ENCODE results near the gene SMPDL3A.

Gene SMPDL3A

GRCh38 chr6:122778302-122778701 lies 10.8 kb upstream of the SMPDL3A start:
- no peak for DNase-seq

- DNase-seq: peak; percentile 84
Observed at GRCh38 chr6:122778985-122779661, 9.9 kb upstream of the SMPDL3A start.

DNA sequence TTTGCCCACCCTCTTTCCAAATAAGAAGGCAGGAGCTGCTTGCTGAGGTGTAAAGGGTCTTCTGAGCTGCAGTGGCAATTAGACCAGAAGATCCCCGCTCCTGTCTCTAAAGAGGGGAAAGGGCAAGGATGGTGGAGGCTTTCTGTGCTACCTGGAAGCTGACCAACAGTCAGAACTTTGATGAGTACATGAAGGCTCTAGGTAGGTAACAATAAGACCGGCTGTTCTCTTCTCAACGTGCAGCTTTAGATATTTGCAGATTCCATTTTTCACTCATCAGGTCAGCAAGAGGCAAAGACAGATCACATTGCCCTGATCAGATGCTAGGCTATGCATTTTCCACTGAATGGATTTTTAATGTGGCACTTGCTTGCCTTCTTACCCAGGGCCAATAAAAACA lies 9.4 kb upstream of the SMPDL3A start, which contains the start of gene FABP7:
Gene FABP7, plus strand, starts transcription at position 50 of the 400 bp plus-strand sequence. Its CDS starts 79 bp downstream, at position 129.
- no peak for DNase-seq

DNA sequence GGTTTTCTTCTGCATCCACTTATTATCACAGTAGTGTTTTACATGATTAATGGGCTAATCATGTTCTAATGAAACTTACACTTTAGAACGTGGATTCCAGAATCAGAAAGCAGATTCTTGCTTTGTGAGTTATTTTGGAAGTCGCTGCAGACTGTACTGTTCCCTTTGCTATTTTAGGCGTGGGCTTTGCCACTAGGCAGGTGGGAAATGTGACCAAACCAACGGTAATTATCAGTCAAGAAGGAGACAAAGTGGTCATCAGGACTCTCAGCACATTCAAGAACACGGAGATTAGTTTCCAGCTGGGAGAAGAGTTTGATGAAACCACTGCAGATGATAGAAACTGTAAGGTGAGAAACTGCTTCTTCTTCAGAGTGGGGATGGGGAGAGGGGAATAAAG lies 8.9 kb upstream of the SMPDL3A start:
- no peak for DNase-seq

- DNase-seq: no peak
Observed at GRCh38 chr6:122781716-122782115, 7.3 kb upstream of the SMPDL3A start.

GRCh38 chr6:122783401-122783800 lies 5.7 kb upstream of the SMPDL3A start:
- DNase-seq: no peak

DNA sequence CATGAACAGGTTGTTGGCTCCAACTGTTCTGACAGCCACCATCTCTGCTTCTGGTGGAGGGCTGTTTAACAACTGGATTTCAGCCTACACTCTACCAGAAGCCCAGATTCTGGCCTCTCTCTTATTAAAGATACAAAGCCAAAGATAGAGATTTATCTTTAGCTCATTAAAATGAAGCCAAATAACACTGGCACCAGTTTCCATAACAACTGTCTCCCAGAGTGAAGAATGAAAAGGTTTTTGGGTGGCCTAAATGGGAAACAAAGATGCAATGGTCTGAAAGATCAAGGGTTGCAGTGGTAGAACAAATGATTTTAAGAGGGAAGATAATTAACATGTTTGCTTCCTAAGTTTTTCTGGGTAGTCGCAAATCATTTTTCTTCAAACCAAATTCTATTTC lies 3.2 kb upstream of the SMPDL3A start:
- DNase-seq: no peak

DNA sequence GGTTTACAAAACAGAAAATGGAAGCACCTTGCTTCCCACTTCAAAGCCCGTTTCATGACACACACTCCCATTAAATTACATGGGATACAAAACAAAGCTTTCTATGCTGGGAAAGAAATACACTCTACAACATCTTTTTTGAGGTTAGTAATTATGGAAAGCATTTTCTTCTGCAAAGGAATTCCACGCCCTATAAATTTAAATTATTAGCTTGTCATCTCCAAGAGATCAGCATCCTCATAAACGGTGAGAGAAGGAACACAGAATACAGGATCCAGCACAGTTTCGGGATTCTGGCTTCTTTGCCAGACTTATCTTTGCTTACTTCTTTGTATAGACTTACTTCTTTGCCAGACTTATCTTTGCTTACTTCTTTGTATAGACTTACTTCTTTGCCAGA lies 1.3 kb upstream of the SMPDL3A start:
- no peak for DNase-seq

DNA sequence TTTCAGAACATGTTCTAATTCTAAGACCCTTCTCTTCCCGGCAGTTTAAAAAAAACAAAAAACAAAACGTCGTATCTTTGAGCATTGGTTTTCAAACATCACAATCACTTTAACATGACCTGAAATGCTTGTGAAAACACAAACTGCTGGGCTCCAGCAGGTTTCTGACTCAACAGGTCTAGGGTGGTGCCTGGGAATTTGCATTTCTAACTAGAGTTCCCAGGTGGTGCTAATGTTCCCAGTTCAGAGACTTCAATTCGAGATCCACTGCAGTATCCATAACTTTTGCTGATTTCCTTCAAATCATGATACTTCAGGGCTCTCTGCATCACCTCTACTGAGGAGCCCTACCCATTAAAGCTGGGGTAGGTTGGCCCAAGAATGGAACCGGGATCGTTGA lies 850 bp upstream of the SMPDL3A start:
- no peak for DNase-seq

GRCh38 chr6:122788663-122789181 lies 336 bp upstream of the SMPDL3A start:
- DNase-seq: no peak

DNA sequence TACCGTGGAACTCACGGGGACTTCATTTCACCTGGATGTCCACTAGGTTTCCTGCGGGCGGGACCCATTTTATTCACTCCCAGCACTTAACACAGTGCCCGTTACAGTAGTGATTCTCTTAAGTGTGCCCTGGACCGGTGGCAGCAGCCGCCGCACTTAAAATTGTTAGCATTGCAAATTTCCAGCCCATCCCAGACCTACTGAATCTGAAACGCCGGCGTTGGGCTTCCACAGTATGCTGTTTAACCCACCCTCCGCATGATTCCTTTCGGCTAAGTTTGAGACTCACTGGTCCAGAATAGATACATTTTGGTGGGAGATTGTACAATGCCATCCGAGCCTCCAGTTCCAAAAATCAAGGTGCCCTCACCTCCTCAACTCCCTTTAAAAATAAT lies 967 bp downstream of the SMPDL3A start:
- DNase-seq: no peak

- DNase-seq: peak; percentile 69
Observed at GRCh38 chr6:122790423-122791309, 1.6 kb downstream of the SMPDL3A start.

DNA sequence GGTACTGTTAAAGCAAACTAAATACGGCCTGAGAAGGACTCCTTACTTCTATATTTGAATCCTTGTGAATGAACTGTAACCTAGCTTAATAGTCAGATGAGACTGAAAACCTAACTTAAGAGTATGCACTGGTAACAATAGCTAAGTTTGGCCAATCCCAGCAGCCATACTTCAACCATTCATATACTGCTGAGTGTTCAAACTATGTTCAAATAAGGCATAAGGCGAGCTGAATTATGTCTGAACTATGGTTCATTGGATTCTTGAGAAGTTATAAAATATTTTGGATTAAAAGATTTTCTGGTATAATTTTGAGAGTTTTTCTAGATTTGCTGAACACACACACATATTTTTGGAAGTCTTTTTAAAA lies 2.2 kb downstream of the SMPDL3A start:
- DNase-seq: no peak

DNA sequence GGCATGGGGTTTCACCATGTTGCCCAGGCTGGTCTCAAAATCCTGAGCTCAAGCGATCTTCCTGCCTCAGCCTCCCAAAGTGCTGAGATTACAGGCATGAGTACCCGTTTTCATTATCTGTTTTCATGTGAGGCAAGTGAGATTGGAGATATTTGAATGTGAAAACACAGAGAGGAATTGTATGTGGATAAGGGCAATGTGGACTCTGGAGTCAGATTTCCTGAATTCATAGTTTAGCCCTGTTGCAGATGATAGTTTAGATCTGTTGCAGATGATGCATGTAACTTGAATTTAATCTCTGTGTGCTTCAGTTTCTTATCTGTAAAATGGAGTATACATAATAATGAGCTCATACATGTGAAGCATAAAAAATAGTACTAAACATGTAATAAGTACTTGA lies 3.7 kb downstream of the SMPDL3A start:
- no peak for DNase-seq

DNA sequence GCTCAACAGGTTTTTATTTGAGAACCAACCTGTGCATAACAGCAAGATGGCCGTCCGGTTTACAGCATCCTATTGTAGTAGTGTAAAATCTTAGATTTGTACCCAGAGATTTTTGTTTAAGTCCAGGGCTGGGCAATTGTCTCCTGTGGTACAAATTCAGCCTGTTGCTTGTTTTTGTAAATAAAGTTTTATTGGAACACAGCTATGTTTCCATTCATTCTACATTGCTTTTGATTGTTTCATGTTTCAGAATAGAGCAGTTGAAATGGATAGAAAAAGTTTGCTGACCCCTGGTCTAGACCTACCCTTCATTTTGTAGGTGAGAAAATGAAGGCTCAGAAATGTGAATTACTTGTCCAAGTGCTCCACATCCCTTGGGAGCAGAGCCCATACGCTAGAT lies 8.5 kb downstream of the SMPDL3A start:
- no peak for DNase-seq

DNA sequence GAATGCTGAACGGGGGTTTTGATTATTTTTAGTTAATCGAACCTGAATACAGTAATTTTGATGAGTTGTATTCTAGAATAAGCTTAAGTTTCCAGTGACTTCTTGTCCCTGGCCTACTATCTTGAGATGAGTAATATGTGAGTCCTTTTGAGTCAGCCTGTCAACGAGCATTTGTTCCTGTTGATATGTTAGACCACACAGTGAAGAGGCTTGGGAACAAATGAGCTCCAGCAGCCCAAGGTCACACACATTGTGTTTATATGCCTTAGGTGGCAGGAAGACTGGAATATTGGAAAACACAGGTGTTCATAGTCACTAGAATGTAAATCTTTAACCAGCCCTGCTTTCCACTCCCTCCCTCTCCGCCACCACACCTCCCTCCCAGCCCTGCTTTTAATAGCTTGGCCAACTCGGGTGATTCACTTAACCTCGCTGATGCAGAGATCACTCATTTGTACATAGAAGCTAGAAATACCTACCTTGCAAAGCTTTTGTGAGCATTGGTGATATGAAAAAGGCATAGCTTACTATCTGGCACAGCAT lies 9.1 kb downstream of the SMPDL3A start:
- peak; percentile 57 for DNase-seq

- DNase-seq: no peak
Observed at GRCh38 chr6:122799140-122799745, 10.2 kb downstream of the SMPDL3A start.

GRCh38 chr6:122799916-122800686 lies 11.0 kb downstream of the SMPDL3A start:
- DNase-seq: no peak

- DNase-seq: no peak
Observed at GRCh38 chr6:122800906-122801305, 11.8 kb downstream of the SMPDL3A start.

DNA sequence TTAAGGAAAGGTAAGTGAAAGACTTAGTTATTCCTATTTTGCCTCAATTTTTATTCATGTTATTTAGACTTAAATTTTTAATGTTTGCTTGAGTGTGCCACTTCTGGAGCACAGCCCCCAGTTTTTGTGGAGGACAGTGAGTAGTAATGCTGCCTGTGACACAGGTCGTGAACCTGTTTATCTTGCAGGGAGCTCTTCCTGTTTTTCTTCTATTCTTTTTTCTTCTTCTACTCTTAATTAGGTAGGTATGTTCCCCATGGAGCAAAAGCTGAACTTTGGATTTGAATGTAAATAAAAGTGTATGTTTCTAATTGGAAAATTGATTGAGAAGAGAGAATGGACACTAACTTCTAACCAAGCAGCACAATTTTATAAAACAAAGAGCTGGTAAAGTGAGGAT lies 12.3 kb downstream of the SMPDL3A start:
- DNase-seq: no peak

DNA sequence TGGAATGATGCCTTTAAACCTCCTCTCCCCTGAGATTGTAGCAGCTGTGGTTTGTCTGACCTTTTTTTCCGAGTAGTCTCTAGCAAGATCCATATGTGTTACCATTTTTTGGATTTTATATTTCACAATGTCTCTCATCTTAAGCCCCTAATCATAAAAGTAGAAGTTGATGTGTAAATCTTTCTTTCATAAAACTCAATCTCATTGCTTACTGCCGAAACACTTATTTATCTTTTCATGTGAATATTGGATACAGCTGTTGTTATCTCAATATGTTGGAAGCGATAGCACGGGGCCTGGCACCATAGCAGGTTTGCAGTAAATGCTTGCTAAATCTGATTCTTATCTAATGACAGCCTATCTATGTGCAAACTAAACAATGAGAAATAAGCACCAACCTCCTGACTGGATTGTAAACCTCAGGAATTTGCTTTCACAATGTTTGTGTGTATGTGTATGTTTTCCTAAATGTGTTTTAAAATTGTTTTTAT lies 14.2 kb downstream of the SMPDL3A start:
- DNase-seq: no peak

- no peak for DNase-seq
Observed at GRCh38 chr6:122804962-122805485, 16.0 kb downstream of the SMPDL3A start.

Measured in islet precursor cell (in vitro differentiated cells).